Activated CD4-positive, alpha-beta T cell treated with anti-CD3 and anti-CD28 coated beads, Interleukin-2, amount 50 U/mL, for 48 hours (primary cell): ENCODE data around the gene GNPDA2.
"Not testable (repeated sequence)": the region's sequence is repeated elsewhere in the genome, so short reads cannot be mapped to it uniquely, and the experiment has no call there.

Source experiments
- DNase-seq, 2 experiments: peaks; one replicate each; pipeline ENCODE4 v3.0.0-alpha.2; 2020

GNPDA2 gene

GRCh38 chr4:44726038-44726871, at the start of gene GNPDA2:
Gene GNPDA2, minus strand, starts transcription at chr4:44726556. Its CDS starts 4,349 bp downstream, at chr4:44722207.
- DNase-seq = peak; percentile 77 to 86

GRCh38 chr4:44772340-44772739, 46.0 kb upstream of the GNPDA2 start:
- no peak for DNase-seq

GRCh38 chr4:44771789-44772188, 45.4 kb upstream of the GNPDA2 start:
- no peak for DNase-seq

- no peak for DNase-seq
Measured at GRCh38 chr4:44766453-44766852, 40.1 kb upstream of the GNPDA2 start.

- DNase-seq = no peak
Measured at GRCh38 chr4:44765116-44765515, 38.8 kb upstream of the GNPDA2 start.

GRCh38 chr4:44761306-44761705, 35.0 kb upstream of the GNPDA2 start:
- no peak for DNase-seq

GRCh38 chr4:44760142-44760898, 34.0 kb upstream of the GNPDA2 start:
- DNase-seq = no peak

GRCh38 chr4:44756559-44756958, 30.2 kb upstream of the GNPDA2 start:
- DNase-seq = no peak

DNA sequence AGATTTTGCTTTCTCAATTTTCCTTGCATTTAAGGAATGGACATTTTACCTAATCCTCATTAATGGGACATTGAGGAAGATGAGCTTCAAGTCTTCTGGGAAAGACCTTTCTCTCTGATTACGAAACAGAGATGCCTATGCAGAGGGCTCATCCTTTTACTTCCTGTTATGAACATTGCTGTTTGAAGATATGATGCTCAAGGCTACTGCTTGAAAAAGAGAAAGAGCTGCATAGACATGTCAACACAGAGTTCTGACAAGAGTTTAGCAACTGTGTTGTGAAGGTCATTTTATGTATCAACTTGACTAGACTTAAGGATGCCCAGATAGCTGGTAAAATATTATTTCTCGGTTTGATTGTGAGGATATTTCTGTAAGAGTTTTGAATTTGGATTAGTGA, 13.8 kb upstream of the GNPDA2 start:
- DNase-seq = no peak

GRCh38 chr4:44738615-44739014, 12.3 kb upstream of the GNPDA2 start:
- DNase-seq = no peak

GRCh38 chr4:44736900-44737299, 10.5 kb upstream of the GNPDA2 start:
- DNase-seq = no peak

GRCh38 chr4:44728694-44729093, 2.3 kb upstream of the GNPDA2 start:
- DNase-seq = not testable (repeated sequence)

DNA sequence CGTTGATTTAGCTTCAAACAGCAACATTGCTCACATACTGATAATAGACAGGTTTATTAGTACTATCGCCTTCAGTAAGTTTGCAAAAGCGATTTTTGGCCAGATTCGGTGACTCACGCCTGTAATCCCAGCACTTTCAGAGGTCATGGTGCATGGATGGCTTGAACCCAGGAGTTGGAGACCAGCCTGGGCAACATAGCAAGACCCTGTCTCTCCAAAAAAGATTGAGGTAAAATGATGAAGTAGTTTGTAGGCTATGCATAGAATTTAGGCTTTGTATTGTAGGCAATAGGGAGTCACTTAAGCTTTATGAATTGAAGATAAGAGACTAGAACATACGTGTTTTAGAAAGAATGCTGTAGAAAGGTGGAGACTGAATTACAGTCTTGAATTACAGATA, 1.1 kb upstream of the GNPDA2 start:
- DNase-seq = no peak

DNA sequence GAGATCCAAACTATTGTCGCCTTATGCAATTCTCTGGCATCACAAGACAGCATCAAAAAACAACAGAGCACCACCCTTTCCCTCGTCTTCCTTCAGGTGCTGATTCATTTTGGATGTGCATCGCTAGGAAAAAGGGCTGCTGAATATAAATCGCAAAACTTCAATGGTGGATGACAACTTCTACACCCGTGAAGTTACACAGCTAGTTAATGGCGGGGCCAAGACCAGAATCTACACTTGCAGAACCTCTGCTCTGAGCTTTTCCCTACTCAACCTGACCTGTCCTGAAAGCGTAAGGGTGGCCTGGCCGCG, 674 bp downstream of the GNPDA2 start:
- no peak for DNase-seq

- DNase-seq = no peak
Measured at GRCh38 chr4:44725166-44725565, 1.2 kb downstream of the GNPDA2 start.

GRCh38 chr4:44722001-44722400, 4.4 kb downstream of the GNPDA2 start:
- DNase-seq = no peak

GRCh38 chr4:44720371-44720770, 6.0 kb downstream of the GNPDA2 start:
- DNase-seq = no peak

DNA sequence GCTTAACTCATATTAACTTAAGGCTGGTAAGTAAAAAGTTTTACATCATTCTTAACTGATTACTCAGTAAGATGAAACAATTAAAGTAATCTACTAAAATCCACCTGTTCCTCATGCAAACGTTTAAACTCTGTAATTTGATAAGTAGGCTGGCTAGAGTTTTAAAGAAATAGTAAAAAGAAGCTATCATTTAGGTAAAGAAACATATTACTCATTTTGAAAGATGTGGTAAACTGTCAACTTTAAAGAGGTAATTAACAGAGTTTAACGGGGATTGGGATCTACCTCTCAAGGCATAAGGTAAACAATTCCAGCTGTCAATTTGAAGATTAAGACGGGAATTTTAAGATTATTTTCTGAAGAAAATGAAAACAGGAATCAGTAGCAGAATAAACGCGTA, 9.8 kb downstream of the GNPDA2 start:
- no peak for DNase-seq

GRCh38 chr4:44713125-44713524, 13.2 kb downstream of the GNPDA2 start:
- DNase-seq = no peak

GRCh38 chr4:44704673-44705072, 21.7 kb downstream of the GNPDA2 start:
- no peak for DNase-seq

DNA sequence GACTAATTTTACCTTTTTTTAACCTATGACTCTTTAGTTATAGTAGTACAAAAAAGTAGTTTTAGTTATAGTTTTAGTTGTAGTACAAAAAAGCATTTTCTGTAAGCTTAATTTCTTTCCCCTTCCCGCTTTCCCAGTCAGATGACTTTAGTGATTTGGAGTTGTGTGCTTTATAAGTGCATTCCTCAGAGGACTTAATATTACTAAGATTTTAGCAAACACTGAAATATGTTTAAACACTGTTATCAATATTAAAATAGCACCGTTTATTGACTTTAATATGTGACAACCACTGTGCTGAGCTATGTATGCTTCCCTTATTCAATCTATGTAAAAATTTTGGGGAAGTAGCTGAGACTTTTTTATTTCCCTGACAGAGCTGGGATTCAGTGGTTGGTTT, 25.3 kb downstream of the GNPDA2 start:
- no peak for DNase-seq

DNA sequence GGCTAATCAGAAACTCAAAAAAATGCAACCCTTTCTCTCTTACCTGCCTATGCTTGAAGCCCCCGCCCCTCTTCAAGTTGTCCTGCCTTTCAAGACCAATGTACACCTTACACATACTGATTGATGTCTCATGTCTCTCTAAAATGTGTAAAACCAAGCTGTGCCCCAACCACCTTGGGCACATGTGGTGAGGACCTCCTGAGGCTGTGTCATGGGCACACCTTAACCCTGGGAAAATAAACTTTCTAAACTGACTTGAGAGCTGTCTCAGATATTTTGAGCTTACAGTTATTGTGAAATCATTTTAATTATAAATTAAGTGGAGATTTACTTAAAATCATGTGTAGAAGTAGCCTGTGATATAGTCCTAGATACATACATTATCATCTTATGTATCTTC, 25.9 kb downstream of the GNPDA2 start:
- no peak for DNase-seq

- no peak for DNase-seq
Measured at GRCh38 chr4:44684648-44685047, 41.7 kb downstream of the GNPDA2 start.

DNA sequence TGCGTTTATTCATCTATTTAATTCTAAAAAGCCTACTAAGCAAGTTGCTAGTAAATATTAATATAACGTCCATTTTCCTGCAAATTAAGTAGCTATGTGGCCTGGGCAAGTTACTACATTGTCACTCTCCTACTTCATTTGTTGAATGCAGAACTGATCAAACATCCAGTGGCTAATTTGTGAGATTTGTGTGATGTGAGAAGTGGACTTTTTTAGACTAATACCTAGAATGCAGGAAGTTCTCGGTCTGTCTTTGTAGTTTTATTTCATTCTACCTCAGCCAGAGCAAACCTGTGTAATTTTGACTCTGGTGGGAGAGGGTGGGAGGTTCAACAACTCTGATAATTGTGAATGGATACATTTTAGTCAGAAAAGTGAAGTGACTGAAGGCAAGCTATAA, 47.3 kb downstream of the GNPDA2 start:
- no peak for DNase-seq
